HepG2 (cell line): ENCODE measurements around the gene ACVR1B. TPM values are rescaled to one million over a fixed set of nuclear protein-coding genes. Genes with fewer than 3 reads are reported as not detected.

Experiments
- GABPA ChIP-seq, 2 experiments: IDR thresholded peaks; 2 replicates each; pipeline ENCODE4 v1.6.1; 2011 to 2016; ENCODE audit warnings: low read depth in 2 of 2, low read length in 1 of 2, missing biosample characterization in 1 of 2, missing genetic modification characterization in 1 of 2
- ISL2 ChIP-seq: sonication (generic); formaldehyde crosslinking; IDR thresholded peaks from 2 replicates; pipeline ENCODE4 v1.5.0; 2020; ENCODE audit warnings: missing genetic modification reagents
- KDM6A ChIP-seq: IDR thresholded peaks from 2 replicates; pipeline ENCODE4 v1.6.1; 2016; ENCODE audit warnings: low read depth
- NCOA1 ChIP-seq: sonication (generic); formaldehyde crosslinking; IDR thresholded peaks from 2 replicates; pipeline ENCODE4 v1.9.0; 2021; ENCODE audit warnings: missing genetic modification reagents
- NCOR1 ChIP-seq: fragments of 200-600 bp; sonication (generic); IDR thresholded peaks from 2 replicates; pipeline ENCODE4 v1.7.0; 2017; ENCODE audit warnings: antibody characterized with exemption, low read length, borderline replicate concordance
- NR2C2 ChIP-seq: sonication (generic); formaldehyde crosslinking; IDR thresholded peaks from 2 replicates; pipeline ENCODE4 v1.4.0; 2020; ENCODE audit warnings: missing genetic modification reagents, mild to moderate bottlenecking, moderate library complexity, borderline replicate concordance
- POLR2AphosphoS5 ChIP-seq: IDR thresholded peaks from 2 replicates; pipeline ENCODE4 v1.6.1; 2012; ENCODE audit warnings: low read depth, low read length
- POLR2G ChIP-seq: fragments of 200-400 bp; formaldehyde crosslinking; IDR thresholded peaks from 2 replicates; pipeline ENCODE4 v1.6.1; 2018; ENCODE audit warnings: mild to moderate bottlenecking, low read depth, low read length, moderate library complexity
- SIX1 ChIP-seq: sonication (generic); formaldehyde crosslinking; IDR thresholded peaks from 2 replicates; pipeline ENCODE4 v1.4.0; 2020; ENCODE audit warnings: missing genetic modification reagents, borderline replicate concordance
- SPEN ChIP-seq: sonication (generic); formaldehyde crosslinking; IDR thresholded peaks from 2 replicates; pipeline ENCODE4 v1.5.1; 2020; ENCODE audit warnings: low read depth, mild to moderate bottlenecking, missing genetic modification reagents
- STAG1 ChIP-seq: sonication (generic); formaldehyde crosslinking; IDR thresholded peaks from 2 replicates; pipeline ENCODE4 v1.4.0; 2020; ENCODE audit warnings: missing genetic modification reagents
- ZFP90 ChIP-seq: sonication (generic); formaldehyde crosslinking; IDR thresholded peaks from 2 replicates; pipeline ENCODE4 v1.8.0; 2022; ENCODE audit warnings: missing genetic modification reagents, mild to moderate bottlenecking, inconsistent platforms, borderline replicate concordance
- ZNF382 ChIP-seq: sonication (generic); formaldehyde crosslinking; IDR thresholded peaks from 2 replicates; pipeline ENCODE4 v1.5.0; 2020; ENCODE audit warnings: missing genetic modification reagents, mild to moderate bottlenecking, borderline replicate concordance
- ZNF543 ChIP-seq: sonication (generic); formaldehyde crosslinking; IDR thresholded peaks from 2 replicates; pipeline ENCODE4 v1.4.0; 2020; ENCODE audit warnings: mild to moderate bottlenecking, missing genetic modification reagents
- polyA plus RNA-seq, 8 experiments: library from polyadenylated mRNA; depleted of rRNA in 3 of 8; stranded (reverse) in 7 of 8; unstranded in 1 of 8; fragments of >200 nt; fragmentation: Illumina TruSeq in 4 of 8; extraction: Trizol in 4 of 8; gene quantifications; 2 replicates each; pipeline versions ENCODE4 v1.2.1 to v1.2.3, GENCODE V29; 2011 to 2016; ENCODE audit warnings: low read depth in 4 of 8, missing spikeins in 1 of 8, mixed read lengths in 1 of 8; ENCODE audit not compliant: insufficient read depth in 1 of 8
- total RNA-seq, 5 experiments: library from RNA; depleted of rRNA; stranded (reverse); fragments of >200 nt; fragmentation: Illumina TruSeq; extraction: Trizol; gene quantifications; 2 replicates each; pipeline ENCODE4 v1.2.3, GENCODE V29; 2016; ENCODE audit warnings: low read depth in 1 of 5
- TF ChIP-seq, protein P1 (sequence below): sonication (generic); formaldehyde crosslinking; IDR thresholded peaks from 2 replicates; pipeline ENCODE4 v1.4.0; 2020; ENCODE audit warnings: missing genetic modification reagents
- TF ChIP-seq, protein P2 (sequence below): sonication (generic); formaldehyde crosslinking; IDR thresholded peaks from 2 replicates; pipeline ENCODE4 v1.5.1; 2020; ENCODE audit warnings: missing genetic modification reagents, mild to moderate bottlenecking, borderline replicate concordance
- TF ChIP-seq, protein P3 (sequence below): sonication (generic); IDR thresholded peaks from 2 replicates; pipeline ENCODE4 v1.6.1; 2016; ENCODE audit warnings: low read depth, borderline replicate concordance
- TF ChIP-seq, protein P4 (sequence below): sonication (generic); formaldehyde crosslinking; IDR thresholded peaks from 2 replicates; pipeline ENCODE4 v1.9.0; 2021; ENCODE audit warnings: missing genetic modification reagents, borderline replicate concordance
- TF ChIP-seq, protein P5 (sequence below): sonication (generic); formaldehyde crosslinking; IDR thresholded peaks from 2 replicates; pipeline ENCODE4 v1.8.1; 2022; ENCODE audit warnings: low read depth, mild to moderate bottlenecking, missing genetic modification reagents

The ACVR1B gene
- total and polyA plus RNA-seq, 2 of the 13 experiments (the other 11 are each of a cell fraction or from before 2014, with no cell fraction given): 8.9 to 12.1 TPM

DNA sequence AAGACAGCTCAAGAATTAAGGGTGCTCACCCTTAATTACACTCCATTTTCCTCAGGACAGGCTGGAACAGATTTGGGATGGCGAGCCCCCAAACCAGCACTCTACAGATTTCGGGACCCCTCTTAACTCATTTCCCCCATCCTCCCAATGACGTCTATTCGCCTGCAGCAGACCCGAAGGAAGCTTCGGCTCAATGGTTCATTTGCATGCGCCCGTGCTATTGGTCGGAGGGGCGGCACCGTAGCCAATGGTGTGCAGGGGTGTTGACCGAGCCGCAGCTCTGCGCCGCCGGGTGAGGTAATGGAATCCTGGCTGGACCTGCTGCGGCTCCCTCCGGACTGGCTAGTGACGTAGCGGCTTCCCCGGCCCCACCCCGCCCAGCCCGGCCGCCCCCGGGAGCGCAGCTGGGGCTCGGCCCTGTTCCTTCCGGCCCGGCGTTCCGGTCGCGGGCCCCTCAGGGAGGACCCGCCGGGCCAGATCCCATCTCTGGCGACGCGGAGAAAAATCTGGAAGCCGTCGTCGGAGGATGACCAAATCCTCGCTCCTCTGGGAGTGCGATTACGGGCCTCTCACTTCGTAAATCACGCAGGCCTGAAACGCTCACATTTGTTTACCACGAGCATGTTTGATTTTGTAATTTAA lies 81.4 kb downstream of the ACVR1B start (continued):
- TF ChIP-seq ZNF543 (CRISPR knock-in tag) (peak; percentile 64; the same call in 1 of the 2 replicates), NCOA1 (CRISPR knock-in tag) (no peak), ZNF382 (CRISPR knock-in tag) (no peak), STAG1 (CRISPR knock-in tag) (no peak), NR2C2 (CRISPR knock-in tag) (no peak), ZFP90 (CRISPR knock-in tag) (no peak), KDM6A (CRISPR knock-in tag) (no peak), GABPA (IDR thresholded peaks at IDR 0.05; ENCODE audit: low read depth, low read length) (peak; percentile 30; the same call in 1 of the 2 replicates), GABPA (CRISPR knock-in tag; IDR thresholded peaks at IDR 0.05; ENCODE audit: low read depth) (peak; percentile 58; the same call in 1 of the 2 replicates), SPEN (0 out of 2 replicates have a peak, but pooled peaks have one; percentile 23), POLR2G (peak; percentile 77), SIX1 (no peak), NCOR1 (no peak), ISL2 (CRISPR knock-in tag) (peak; percentile 65; the same call in 1 of the 2 replicates), POLR2AphosphoS5 (peak; percentile 24; the same call in 1 of the 2 replicates)
- TF ChIP-seq, protein P1, sequence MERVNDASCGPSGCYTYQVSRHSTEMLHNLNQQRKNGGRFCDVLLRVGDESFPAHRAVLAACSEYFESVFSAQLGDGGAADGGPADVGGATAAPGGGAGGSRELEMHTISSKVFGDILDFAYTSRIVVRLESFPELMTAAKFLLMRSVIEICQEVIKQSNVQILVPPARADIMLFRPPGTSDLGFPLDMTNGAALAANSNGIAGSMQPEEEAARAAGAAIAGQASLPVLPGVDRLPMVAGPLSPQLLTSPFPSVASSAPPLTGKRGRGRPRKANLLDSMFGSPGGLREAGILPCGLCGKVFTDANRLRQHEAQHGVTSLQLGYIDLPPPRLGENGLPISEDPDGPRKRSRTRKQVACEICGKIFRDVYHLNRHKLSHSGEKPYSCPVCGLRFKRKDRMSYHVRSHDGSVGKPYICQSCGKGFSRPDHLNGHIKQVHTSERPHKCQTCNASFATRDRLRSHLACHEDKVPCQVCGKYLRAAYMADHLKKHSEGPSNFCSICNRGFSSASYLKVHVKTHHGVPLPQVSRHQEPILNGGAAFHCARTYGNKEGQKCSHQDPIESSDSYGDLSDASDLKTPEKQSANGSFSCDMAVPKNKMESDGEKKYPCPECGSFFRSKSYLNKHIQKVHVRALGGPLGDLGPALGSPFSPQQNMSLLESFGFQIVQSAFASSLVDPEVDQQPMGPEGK: peak; percentile 89
- TF ChIP-seq, protein P2, sequence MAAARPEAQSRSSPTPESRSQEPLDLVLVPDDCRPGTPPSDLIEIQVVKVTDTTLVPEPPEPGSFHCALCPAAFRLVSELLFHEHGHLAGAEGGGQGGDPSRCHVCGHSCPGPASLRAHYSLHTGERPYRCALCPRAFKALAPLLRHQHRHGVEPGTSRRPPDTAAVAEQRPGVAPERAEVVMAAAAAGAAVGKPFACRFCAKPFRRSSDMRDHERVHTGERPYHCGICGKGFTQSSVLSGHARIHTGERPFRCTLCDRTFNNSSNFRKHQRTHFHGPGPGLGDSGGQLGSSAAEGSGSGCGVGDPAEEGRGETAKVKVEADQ (CRISPR knock-in tag): no peak
- TF ChIP-seq, protein P3, sequence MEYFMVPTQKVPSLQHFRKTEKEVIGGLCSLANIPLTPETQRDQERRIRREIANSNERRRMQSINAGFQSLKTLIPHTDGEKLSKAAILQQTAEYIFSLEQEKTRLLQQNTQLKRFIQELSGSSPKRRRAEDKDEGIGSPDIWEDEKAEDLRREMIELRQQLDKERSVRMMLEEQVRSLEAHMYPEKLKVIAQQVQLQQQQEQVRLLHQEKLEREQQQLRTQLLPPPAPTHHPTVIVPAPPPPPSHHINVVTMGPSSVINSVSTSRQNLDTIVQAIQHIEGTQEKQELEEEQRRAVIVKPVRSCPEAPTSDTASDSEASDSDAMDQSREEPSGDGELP: peak; percentile 66; the same call in 1 of the 2 replicates
- TF ChIP-seq, protein P4, sequence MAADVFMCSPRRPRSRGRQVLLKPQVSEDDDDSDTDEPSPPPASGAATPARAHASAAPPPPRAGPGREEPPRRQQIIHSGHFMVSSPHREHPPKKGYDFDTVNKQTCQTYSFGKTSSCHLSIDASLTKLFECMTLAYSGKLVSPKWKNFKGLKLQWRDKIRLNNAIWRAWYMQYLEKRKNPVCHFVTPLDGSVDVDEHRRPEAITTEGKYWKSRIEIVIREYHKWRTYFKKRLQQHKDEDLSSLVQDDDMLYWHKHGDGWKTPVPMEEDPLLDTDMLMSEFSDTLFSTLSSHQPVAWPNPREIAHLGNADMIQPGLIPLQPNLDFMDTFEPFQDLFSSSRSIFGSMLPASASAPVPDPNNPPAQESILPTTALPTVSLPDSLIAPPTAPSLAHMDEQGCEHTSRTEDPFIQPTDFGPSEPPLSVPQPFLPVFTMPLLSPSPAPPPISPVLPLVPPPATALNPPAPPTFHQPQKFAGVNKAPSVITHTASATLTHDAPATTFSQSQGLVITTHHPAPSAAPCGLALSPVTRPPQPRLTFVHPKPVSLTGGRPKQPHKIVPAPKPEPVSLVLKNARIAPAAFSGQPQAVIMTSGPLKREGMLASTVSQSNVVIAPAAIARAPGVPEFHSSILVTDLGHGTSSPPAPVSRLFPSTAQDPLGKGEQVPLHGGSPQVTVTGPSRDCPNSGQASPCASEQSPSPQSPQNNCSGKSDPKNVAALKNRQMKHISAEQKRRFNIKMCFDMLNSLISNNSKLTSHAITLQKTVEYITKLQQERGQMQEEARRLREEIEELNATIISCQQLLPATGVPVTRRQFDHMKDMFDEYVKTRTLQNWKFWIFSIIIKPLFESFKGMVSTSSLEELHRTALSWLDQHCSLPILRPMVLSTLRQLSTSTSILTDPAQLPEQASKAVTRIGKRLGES (CRISPR knock-in tag): no peak
- TF ChIP-seq, protein P5, sequence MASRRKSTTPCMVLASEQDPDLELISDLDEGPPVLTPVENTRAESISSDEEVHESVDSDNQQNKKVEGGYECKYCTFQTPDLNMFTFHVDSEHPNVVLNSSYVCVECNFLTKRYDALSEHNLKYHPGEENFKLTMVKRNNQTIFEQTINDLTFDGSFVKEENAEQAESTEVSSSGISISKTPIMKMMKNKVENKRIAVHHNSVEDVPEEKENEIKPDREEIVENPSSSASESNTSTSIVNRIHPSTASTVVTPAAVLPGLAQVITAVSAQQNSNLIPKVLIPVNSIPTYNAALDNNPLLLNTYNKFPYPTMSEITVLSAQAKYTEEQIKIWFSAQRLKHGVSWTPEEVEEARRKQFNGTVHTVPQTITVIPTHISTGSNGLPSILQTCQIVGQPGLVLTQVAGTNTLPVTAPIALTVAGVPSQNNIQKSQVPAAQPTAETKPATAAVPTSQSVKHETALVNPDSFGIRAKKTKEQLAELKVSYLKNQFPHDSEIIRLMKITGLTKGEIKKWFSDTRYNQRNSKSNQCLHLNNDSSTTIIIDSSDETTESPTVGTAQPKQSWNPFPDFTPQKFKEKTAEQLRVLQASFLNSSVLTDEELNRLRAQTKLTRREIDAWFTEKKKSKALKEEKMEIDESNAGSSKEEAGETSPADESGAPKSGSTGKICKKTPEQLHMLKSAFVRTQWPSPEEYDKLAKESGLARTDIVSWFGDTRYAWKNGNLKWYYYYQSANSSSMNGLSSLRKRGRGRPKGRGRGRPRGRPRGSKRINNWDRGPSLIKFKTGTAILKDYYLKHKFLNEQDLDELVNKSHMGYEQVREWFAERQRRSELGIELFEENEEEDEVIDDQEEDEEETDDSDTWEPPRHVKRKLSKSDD: peak; percentile 33; the same call in 1 of the 2 replicates
